GM18511 (cell line): ENCODE measurements around the gene AKR1C8.
"Not testable (repeated sequence)": the region's sequence is repeated elsewhere in the genome, so short reads cannot be mapped to it uniquely, and the experiment has no call there.

Experiments used
- ATAC-seq: cut with Tn5 transposase; IDR thresholded peaks from one replicate; pipeline ENCODE4 v1.9.1; 2021; ENCODE audit warnings: mild to moderate bottlenecking, moderate library complexity; ENCODE audit not compliant: unreplicated experiment

The AKR1C8 gene

GRCh38 chr10:5184987-5185775, at the start of gene AKR1C8:
Gene AKR1C8, minus strand, starts transcription at chr10:5185150. Its CDS starts 46 bp downstream, at chr10:5185104.
- ATAC-seq: no peak

- ATAC-seq: no peak
Measured at GRCh38 chr10:5234106-5234860, 49.3 kb upstream of the AKR1C8 start.

GRCh38 chr10:5233324-5233723, 48.4 kb upstream of the AKR1C8 start:
- ATAC-seq: no peak

- ATAC-seq: no peak
Measured at GRCh38 chr10:5229019-5229418, 44.1 kb upstream of the AKR1C8 start.

- ATAC-seq: not testable (repeated sequence)
Measured at GRCh38 chr10:5222942-5223341, 38.0 kb upstream of the AKR1C8 start.

GRCh38 chr10:5219262-5219661, 34.3 kb upstream of the AKR1C8 start:
- no peak for ATAC-seq

- no peak for ATAC-seq
Measured at GRCh38 chr10:5216801-5217200, 31.9 kb upstream of the AKR1C8 start.

GRCh38 chr10:5211696-5212536, 27.0 kb upstream of the AKR1C8 start:
- ATAC-seq: no peak

GRCh38 chr10:5210261-5210660, 25.3 kb upstream of the AKR1C8 start:
- not testable (repeated sequence) for ATAC-seq

- not testable (repeated sequence) for ATAC-seq
Measured at GRCh38 chr10:5209776-5210175, 24.8 kb upstream of the AKR1C8 start.

GRCh38 chr10:5206799-5207198, 21.8 kb upstream of the AKR1C8 start:
- no peak for ATAC-seq

GRCh38 chr10:5199398-5199797, 14.4 kb upstream of the AKR1C8 start:
- ATAC-seq: no peak

GRCh38 chr10:5198386-5198785, 13.4 kb upstream of the AKR1C8 start:
- no peak for ATAC-seq

- ATAC-seq: no peak
Measured at GRCh38 chr10:5196702-5197113, 11.8 kb upstream of the AKR1C8 start, which contains the start of gene AKR1C4. Gene AKR1C4, plus strand, starts transcription at chr10:5196837. Its CDS starts 31 bp downstream, at chr10:5196868.

GRCh38 chr10:5195727-5196374, 10.9 kb upstream of the AKR1C8 start:
- no peak for ATAC-seq

GRCh38 chr10:5194431-5194830, 9.5 kb upstream of the AKR1C8 start:
- no peak for ATAC-seq

- no peak for ATAC-seq
Measured at GRCh38 chr10:5188358-5188757, 3.4 kb upstream of the AKR1C8 start.

- no peak for ATAC-seq
Measured at GRCh38 chr10:5187867-5188266, 2.9 kb upstream of the AKR1C8 start.

GRCh38 chr10:5183923-5184322, 1.0 kb downstream of the AKR1C8 start:
- no peak for ATAC-seq

GRCh38 chr10:5180503-5180902, 4.4 kb downstream of the AKR1C8 start:
- not testable (repeated sequence) for ATAC-seq

GRCh38 chr10:5175581-5175980, 9.4 kb downstream of the AKR1C8 start:
- not testable (repeated sequence) for ATAC-seq
